Measurements from ENCODE around the gene PEAR1.
A peak's percentile ranks its signal among the peaks of the same experiment; 100 is the strongest.

The PEAR1 gene

GRCh38 chr1:156892190-156893047 lies 1.1 kb upstream of the PEAR1 start:
- no peaks in the 10 kb centered on the region for H3K9me3 ChIP-seq (ENCODE audit: low read depth, low read length)
- TF ChIP-seq FOXP2 (optimal IDR thresholded peaks at IDR 0.05; ENCODE audit: control extremely low read depth, extremely low read length, insufficient read depth): peak; percentile 28
- TF ChIP-seq EZH2 (IDR thresholded peaks at IDR 0.05): no peak
- DNase-seq (ENCODE audit: low read depth, low spot score): no peak
- H3K9ac ChIP-seq (ENCODE audit: insufficient read length): no peak overlapping the region
- H3K4me3 ChIP-seq: no peak overlapping the region
- no peaks in the 10 kb centered on the region for H3K36me3 ChIP-seq (ENCODE audit: insufficient read depth, low read length)
- H3K27ac ChIP-seq: no peak overlapping the region

GRCh38 chr1:156894001-156894400 lies 483 bp downstream of the PEAR1 start:
- no peaks in the 10 kb centered on the region for H3K9me3 ChIP-seq (ENCODE audit: low read depth, low read length)
- no peak overlapping the region for H3K27ac ChIP-seq
- no peak for DNase-seq (ENCODE audit: low read depth, low spot score)
- no peak overlapping the region for H3K9ac ChIP-seq (ENCODE audit: insufficient read length)
- H3K36me3 ChIP-seq (ENCODE audit: insufficient read depth, low read length): no peaks in the 10 kb centered on the region
- no peak overlapping the region for H3K4me3 ChIP-seq
- TF ChIP-seq EZH2 (IDR thresholded peaks at IDR 0.05) (no peak), POLR2AphosphoS5 (IDR thresholded peaks at IDR 0.05; ENCODE audit: borderline replicate concordance, low read depth, low read length) (no peak), FOXP2 (optimal IDR thresholded peaks at IDR 0.05; ENCODE audit: control extremely low read depth, extremely low read length, insufficient read depth) (no peak)

DNA sequence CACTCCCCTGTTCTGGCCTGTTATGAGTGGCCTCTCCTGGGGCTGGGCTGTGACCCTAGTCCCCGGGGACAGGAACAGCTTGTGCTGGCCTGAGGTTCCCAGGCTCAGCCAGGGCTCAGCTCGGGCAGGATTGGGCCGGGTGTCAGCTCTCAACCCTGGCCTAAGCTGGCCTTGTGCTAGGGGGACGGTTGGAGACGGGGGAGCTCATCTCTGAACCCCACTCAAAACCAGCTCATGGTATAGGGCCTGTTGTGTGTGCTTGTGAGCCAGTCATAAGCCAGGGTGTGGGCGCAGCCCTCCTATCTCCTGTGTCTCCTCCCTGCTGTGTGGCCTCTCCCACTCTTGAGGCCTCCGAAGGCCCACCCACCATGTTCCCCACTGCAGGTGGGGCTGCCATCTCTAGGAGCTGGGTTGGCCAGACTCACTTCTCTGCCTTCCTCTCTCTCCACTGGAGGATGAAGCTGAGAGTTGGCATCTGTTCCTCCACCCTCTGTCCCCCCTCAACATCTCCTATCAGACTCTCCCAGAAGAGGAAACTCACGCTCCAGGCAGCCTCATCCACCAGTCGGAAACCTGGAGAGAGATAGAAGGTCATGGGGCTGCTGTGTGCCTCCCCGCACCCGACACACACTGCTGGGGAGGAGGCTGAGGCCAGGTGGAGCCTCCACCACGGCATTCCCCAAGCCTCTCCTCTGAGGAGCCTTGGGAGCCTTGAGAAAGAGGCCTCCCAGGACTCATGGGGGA lies 1.4 kb downstream of the PEAR1 start:
- peak overlapping the region; percentile 69; the same call in 1 of the 2 replicates for H3K27ac ChIP-seq
- H3K9me3 ChIP-seq (ENCODE audit: low read depth, low read length): no peaks in the 10 kb centered on the region
- no peaks in the 10 kb centered on the region for H3K36me3 ChIP-seq (ENCODE audit: insufficient read depth, low read length)
- DNase-seq (ENCODE audit: low read depth, low spot score): no peak
- H3K4me3 ChIP-seq: no peak overlapping the region
- no peak overlapping the region for H3K9ac ChIP-seq (ENCODE audit: insufficient read length)
- TF ChIP-seq POLR2AphosphoS5 (IDR thresholded peaks at IDR 0.05; ENCODE audit: borderline replicate concordance, low read depth, low read length): no peak
- no peak for TF ChIP-seq FOXP2 (optimal IDR thresholded peaks at IDR 0.05; ENCODE audit: control extremely low read depth, extremely low read length, insufficient read depth)
- TF ChIP-seq EZH2 (IDR thresholded peaks at IDR 0.05): no peak

GRCh38 chr1:156895455-156895812 lies 1.9 kb downstream of the PEAR1 start:
- TF ChIP-seq FOXP2 (optimal IDR thresholded peaks at IDR 0.05; ENCODE audit: control extremely low read depth, extremely low read length, insufficient read depth): no peak
- TF ChIP-seq POLR2AphosphoS5 (IDR thresholded peaks at IDR 0.05; ENCODE audit: borderline replicate concordance, low read depth, low read length): no peak
- no peak for TF ChIP-seq EZH2 (IDR thresholded peaks at IDR 0.05)
- DNase-seq (ENCODE audit: low read depth, low spot score): peak; percentile 35
- Histone ChIP-seq H3K4me3 (no peak overlapping the region), H3K9ac (ENCODE audit: insufficient read length) (no peak overlapping the region), H3K36me3 (ENCODE audit: insufficient read depth, low read length) (no peaks in the 10 kb centered on the region), H3K9me3 (ENCODE audit: low read depth, low read length) (no peaks in the 10 kb centered on the region), H3K27ac (peak overlapping the region; percentile 69; the same call in 1 of the 2 replicates)

DNA sequence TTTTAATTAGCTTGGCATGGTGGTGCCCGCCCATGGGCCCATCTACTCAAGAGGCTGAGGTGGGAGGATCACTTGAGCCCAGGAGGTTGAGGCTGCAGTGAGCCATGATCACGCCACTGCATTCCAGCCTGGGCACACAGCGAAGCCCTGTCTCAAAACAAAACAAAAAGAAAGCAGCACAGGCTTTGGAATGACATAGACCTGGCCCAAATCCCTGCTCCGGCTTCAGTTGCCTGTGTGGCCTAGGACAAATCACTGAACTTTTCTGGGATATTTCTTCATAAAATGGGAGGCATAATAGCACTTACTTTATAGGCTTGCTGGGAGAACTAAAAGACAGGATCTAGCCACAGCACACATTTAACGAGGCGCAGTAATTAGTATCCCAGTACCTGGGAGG lies 2.4 kb downstream of the PEAR1 start:
- TF ChIP-seq FOXP2 (optimal IDR thresholded peaks at IDR 0.05; ENCODE audit: control extremely low read depth, extremely low read length, insufficient read depth) (no peak), EZH2 (IDR thresholded peaks at IDR 0.05) (no peak), POLR2AphosphoS5 (IDR thresholded peaks at IDR 0.05; ENCODE audit: borderline replicate concordance, low read depth, low read length) (no peak)
- no peak for DNase-seq (ENCODE audit: low read depth, low spot score)
- Histone ChIP-seq H3K27ac (no peak overlapping the region), H3K9me3 (ENCODE audit: low read depth, low read length) (no peaks in the 10 kb centered on the region), H3K36me3 (ENCODE audit: insufficient read depth, low read length) (no peaks in the 10 kb centered on the region), H3K9ac (ENCODE audit: insufficient read length) (no peak overlapping the region), H3K4me3 (no peak overlapping the region)

- no peak for TF ChIP-seq EZH2 (IDR thresholded peaks at IDR 0.05)
- no peak for TF ChIP-seq POLR2AphosphoS5 (IDR thresholded peaks at IDR 0.05; ENCODE audit: borderline replicate concordance, low read depth, low read length)
- no peak for TF ChIP-seq FOXP2 (optimal IDR thresholded peaks at IDR 0.05; ENCODE audit: control extremely low read depth, extremely low read length, insufficient read depth)
- Histone ChIP-seq H3K9me3 (ENCODE audit: low read depth, low read length) (no peaks in the 10 kb centered on the region), H3K9ac (ENCODE audit: insufficient read length) (no peak overlapping the region), H3K4me3 (no peak overlapping the region), H3K27ac (no peak overlapping the region), H3K36me3 (ENCODE audit: insufficient read depth, low read length) (no peaks in the 10 kb centered on the region)
- DNase-seq (ENCODE audit: low read depth, low spot score): no peak
These were observed 3.0 kb downstream of the PEAR1 start for GRCh38 chr1:156896490-156897033.

DNA sequence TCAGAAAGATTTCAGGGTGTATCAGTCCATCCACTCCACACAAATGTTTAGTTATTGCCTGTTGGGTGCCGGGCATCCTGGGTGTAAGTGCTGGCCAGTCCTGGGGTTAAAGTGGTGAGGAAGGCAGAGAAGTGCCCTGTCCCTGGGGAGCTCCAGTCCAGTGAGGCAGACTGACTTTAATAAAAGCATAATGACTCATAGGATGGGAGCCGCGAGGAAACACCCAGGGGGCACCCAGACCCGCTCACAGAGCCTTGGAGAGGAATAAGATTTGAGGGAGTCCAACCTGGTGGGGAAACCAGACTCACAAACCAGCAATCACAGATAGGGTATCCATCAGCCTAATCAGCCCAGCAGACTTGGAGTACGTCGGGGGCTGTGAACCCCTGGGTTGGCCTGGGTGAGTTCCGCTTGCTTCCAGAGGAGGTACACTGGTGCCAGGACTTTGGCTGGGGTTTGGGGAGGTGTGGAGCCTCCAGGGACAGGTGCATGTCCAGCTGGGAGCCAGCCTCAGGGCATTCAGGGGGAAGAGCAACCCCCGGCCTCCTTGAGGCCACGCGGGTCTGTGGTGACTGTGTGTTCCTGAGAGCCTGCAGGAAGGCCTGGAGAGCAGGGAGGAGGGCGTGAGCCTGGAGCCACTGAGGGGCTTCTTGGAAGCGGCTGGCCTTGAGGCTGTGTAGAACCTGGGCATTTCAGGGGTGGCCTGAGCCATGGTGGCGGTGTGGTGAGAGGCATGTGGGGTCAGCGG lies 3.7 kb downstream of the PEAR1 start:
- Histone ChIP-seq H3K27ac (no peak overlapping the region), H3K9ac (ENCODE audit: insufficient read length) (no peak overlapping the region)

GRCh38 chr1:156898161-156898566 lies 4.6 kb downstream of the PEAR1 start:
- no peak overlapping the region for H3K4me3 ChIP-seq
- H3K9ac ChIP-seq (ENCODE audit: insufficient read length): no peak overlapping the region
- no peaks in the 10 kb centered on the region for H3K9me3 ChIP-seq (ENCODE audit: low read depth, low read length)
- no peaks in the 10 kb centered on the region for H3K36me3 ChIP-seq (ENCODE audit: insufficient read depth, low read length)
- TF ChIP-seq FOXP2 (optimal IDR thresholded peaks at IDR 0.05; ENCODE audit: control extremely low read depth, extremely low read length, insufficient read depth): no peak
- TF ChIP-seq POLR2AphosphoS5 (IDR thresholded peaks at IDR 0.05; ENCODE audit: borderline replicate concordance, low read depth, low read length): no peak
- no peak for TF ChIP-seq EZH2 (IDR thresholded peaks at IDR 0.05)
- H3K27ac ChIP-seq: no peak overlapping the region
- no peak for DNase-seq (ENCODE audit: low read depth, low spot score)

More for the DNA sequence above, 3.7 kb downstream of the PEAR1 start:
- no peak for DNase-seq (ENCODE audit: low read depth, low spot score)
- H3K4me3 ChIP-seq: no peak overlapping the region
- no peak for TF ChIP-seq POLR2AphosphoS5 (IDR thresholded peaks at IDR 0.05; ENCODE audit: borderline replicate concordance, low read depth, low read length)
- no peak for TF ChIP-seq FOXP2 (optimal IDR thresholded peaks at IDR 0.05; ENCODE audit: control extremely low read depth, extremely low read length, insufficient read depth)
- TF ChIP-seq EZH2 (IDR thresholded peaks at IDR 0.05): no peak
- H3K9me3 ChIP-seq (ENCODE audit: low read depth, low read length): no peaks in the 10 kb centered on the region
- no peaks in the 10 kb centered on the region for H3K36me3 ChIP-seq (ENCODE audit: insufficient read depth, low read length)
